SK-N-SH (cell line): ENCODE data around the gene OLFML2A. TPM values are rescaled to one million over a fixed set of nuclear protein-coding genes. Genes with fewer than 3 reads are reported as not detected.

ENCODE experiments used
- CTCF ChIA-PET: fragments of 300-600, 350-600 bp; formaldehyde crosslinking; extraction: SDS; loops from one replicate; lab custom pipeline; 2021; lab: Yijun Ruan, JAX
- POLR2A ChIA-PET: fragments of 350-600 bp; sonication (Branson Sonifier 250); formaldehyde crosslinking; extraction: SDS; loops from one replicate; lab custom pipeline; 2020; ENCODE audit warnings: antibody characterized with exemption, inconsistent platforms; lab: Yijun Ruan, JAX
- DNase-seq: peaks from one replicate; pipeline ENCODE4 v3.0.0; 2012
- H2AFZ ChIP-seq: fragments of 200-600 bp; sonication (generic); 2 replicates; pipeline ENCODE4 v1.8.1; 2016; ENCODE audit warnings: antibody characterized with exemption, mild to moderate bottlenecking, low read depth
- H3F3A ChIP-seq: fragments of 200-600 bp; sonication (generic); replicated peaks from 2 replicates; pipeline ENCODE3; 2016; ENCODE audit warnings: antibody characterized with exemption, mild to moderate bottlenecking; ENCODE audit not compliant: insufficient read depth
- H3K27ac ChIP-seq, 2 experiments: fragments of 200-500 bp in 1 of 2; fragments of 200-600 bp in 1 of 2; sonication (Bioruptor generic) in 1 of 2; sonication (generic), shearing (Covaris generic) in 1 of 2; 2 replicates each; pipeline versions ENCODE4 v1.5.1 to v1.6.1; 2014 to 2016; ENCODE audit warnings: low read depth in 2 of 2, inconsistent platforms in 1 of 2, low read length in 1 of 2, mild to moderate bottlenecking in 1 of 2, mixed read lengths in 1 of 2
- H3K27me3 ChIP-seq: fragments of 200-600 bp; sonication (generic), shearing (Covaris generic); 2 replicates; pipeline ENCODE4 v1.6.1; 2016; ENCODE audit warnings: mixed run types; ENCODE audit not compliant: insufficient read depth
- H3K36me3 ChIP-seq, 2 experiments: fragments of 200-500 bp in 1 of 2; fragments of 200-600 bp in 1 of 2; sonication (Bioruptor generic) in 1 of 2; sonication (generic) in 1 of 2; replicated peaks in 1 of 2; 2 replicates each; pipeline versions ENCODE3 to v1.5.1; 2014 to 2016; ENCODE audit warnings: low read length in 1 of 2, mild to moderate bottlenecking in 1 of 2; ENCODE audit not compliant: insufficient read depth in 2 of 2, control insufficient read depth in 1 of 2
- H3K4me1 ChIP-seq, 2 experiments: fragments of 200-500 bp in 1 of 2; fragments of 200-600 bp in 1 of 2; sonication (Bioruptor generic) in 1 of 2; sonication (generic), shearing (Covaris generic) in 1 of 2; 2 replicates each; pipeline versions ENCODE4 v1.5.1 to v1.6.1; 2014 to 2016; ENCODE audit warnings: low read depth in 1 of 2, low read length in 1 of 2, mixed run types in 1 of 2; ENCODE audit not compliant: insufficient read depth in 2 of 2, control insufficient read depth in 1 of 2
- H3K4me2 ChIP-seq: fragments of 200-600 bp; sonication (generic), shearing (Covaris generic); 2 replicates; pipeline ENCODE4 v1.6.1; 2017; ENCODE audit warnings: mixed run types
- H3K4me3 ChIP-seq, 2 experiments: fragments of 200-500 bp in 1 of 2; fragments of 200-600 bp in 1 of 2; sonication (Bioruptor generic) in 1 of 2; sonication (generic), shearing (Covaris generic) in 1 of 2; 2 replicates each; pipeline versions ENCODE4 v1.5.1 to v1.8.1; 2014 to 2016; ENCODE audit warnings: low read depth in 2 of 2, inconsistent platforms in 1 of 2, low read length in 1 of 2, mild to moderate bottlenecking in 1 of 2, mixed read lengths in 1 of 2, moderate library complexity in 1 of 2
- H3K79me2 ChIP-seq: fragments of 200-600 bp; sonication (generic); 2 replicates; pipeline ENCODE4 v1.8.1; 2017; ENCODE audit warnings: mild to moderate bottlenecking; ENCODE audit not compliant: insufficient read depth
- H3K9ac ChIP-seq: fragments of 200-600 bp; sonication (generic); 2 replicates; pipeline ENCODE4 v1.6.1; 2017; ENCODE audit warnings: mixed run types
- H3K9me2 ChIP-seq: fragments of 200-600 bp; sonication (generic); 2 replicates; pipeline ENCODE4 v1.6.1; 2017; ENCODE audit warnings: mixed run types
- H3K9me3 ChIP-seq: fragments of 200-600 bp; sonication (generic); 2 replicates; pipeline ENCODE4 v1.6.1; 2017; ENCODE audit warnings: mixed run types, mild to moderate bottlenecking, moderate library complexity
- H4K20me1 ChIP-seq: fragments of 200-600 bp; sonication (generic); 2 replicates; pipeline ENCODE4 v1.6.1; 2017; ENCODE audit warnings: mild to moderate bottlenecking, mixed run types; ENCODE audit not compliant: insufficient read depth
- ELF1 ChIP-seq: IDR thresholded peaks from 2 replicates; pipeline ENCODE4 v1.4.0; 2012
- FOXM1 ChIP-seq: IDR thresholded peaks from 2 replicates; pipeline ENCODE4 v1.4.0; 2012; ENCODE audit warnings: low read depth, mild to moderate bottlenecking
- GABPA ChIP-seq: IDR thresholded peaks from 2 replicates; pipeline ENCODE4 v1.4.0; 2012; ENCODE audit warnings: low read depth, mild to moderate bottlenecking
- MEF2A ChIP-seq: IDR thresholded peaks from 2 replicates; pipeline ENCODE4 v1.4.0; 2012; ENCODE audit warnings: low read depth, borderline replicate concordance
- MXI1 ChIP-seq: IDR thresholded peaks from 2 replicates; pipeline ENCODE4 v1.6.1; 2012; ENCODE audit warnings: mild to moderate bottlenecking, low read depth, low read length, improper control_type of control experiment
- NFIC ChIP-seq: IDR thresholded peaks from 2 replicates; pipeline ENCODE4 v1.4.0; 2012; ENCODE audit warnings: borderline replicate concordance
- POLR2AphosphoS5 ChIP-seq: IDR thresholded peaks from 2 replicates; pipeline ENCODE4 v1.6.1; 2012; ENCODE audit warnings: low read depth, low read length
- RAD21 ChIP-seq: IDR thresholded peaks from 2 replicates; pipeline ENCODE4 v1.6.1; 2012; ENCODE audit warnings: mild to moderate bottlenecking, low read length
- SIN3A ChIP-seq: IDR thresholded peaks from 2 replicates; pipeline ENCODE4 v1.6.1; 2012; ENCODE audit warnings: low read depth, mild to moderate bottlenecking, low read length, moderate library complexity, borderline replicate concordance
- SMC3 ChIP-seq: IDR thresholded peaks from 2 replicates; pipeline ENCODE4 v1.6.1; 2012; ENCODE audit warnings: low read depth, low read length, improper control_type of control experiment
- TCF12 ChIP-seq: IDR thresholded peaks from 2 replicates; pipeline ENCODE4 v1.4.0; 2012
- USF1 ChIP-seq: IDR thresholded peaks from 2 replicates; pipeline ENCODE4 v1.4.0; 2012; ENCODE audit warnings: low read depth, borderline replicate concordance
- WGBS: methylation state at CpG from one replicate; pipeline ENCODE4 v1.1.6; 2017; ENCODE audit warnings: low lambda C conversion rate; 5-methylcytosine and 5-hydroxymethylcytosine counted together
- polyA plus RNA-seq, 3 experiments: library from polyadenylated mRNA; depleted of rRNA; stranded (reverse); fragments of >200 nt; gene quantifications; 2 replicates each; pipeline ENCODE4 v1.2.3, GENCODE V29; 2012
- TF ChIP-seq, protein P1 (sequence below): fragments of 200-600 bp; sonication (generic); IDR thresholded peaks from 2 replicates; pipeline ENCODE4 v1.6.1; 2017; ENCODE audit warnings: antibody characterized with exemption, mild to moderate bottlenecking, moderate library complexity
- TF ChIP-seq, protein P2 (sequence below): IDR thresholded peaks from 2 replicates; pipeline ENCODE4 v1.4.0; 2012; ENCODE audit warnings: low read depth
- TF ChIP-seq, protein P3 (sequence below): fragments of 150-350 bp; IDR thresholded peaks from 2 replicates; pipeline ENCODE4 v1.6.1; 2016; ENCODE audit warnings: mild to moderate bottlenecking, low read depth, low read length

The OLFML2A gene
- polyA plus RNA-seq, 1 of the 3 experiments (the other 2 are of a cell fraction): 7.7 TPM

- DNase-seq: peak; percentile 55
- H3K36me3 ChIP-seq: no peaks in the 10 kb centered on the region
- H3K79me2 ChIP-seq: no peaks in the 10 kb centered on the region
- H3K4me3 ChIP-seq: no peak overlapping the region
- H3K4me1 ChIP-seq: peaks cover 0 to 25% of the 10 kb centered on the region in 2 experiments; a peak in 3 of 4 replicates
- H3K27me3 ChIP-seq: no peaks in the 10 kb centered on the region
- H3F3A ChIP-seq: peaks cover 24% of the 10 kb centered on the region
- H3K9ac ChIP-seq: no peak overlapping the region
- H3K4me2 ChIP-seq: no peak overlapping the region
- H3K9me2 ChIP-seq: no peaks in the 10 kb centered on the region
- CTCF ChIA-PET: interaction anchor here (0.7 to 3.6 kb wide), 4 partner anchors 9 to 44 kb away, joined by 3 to 20 read pairs (median 6); partner anchors contain the start of genes NR6A1 and WDR38
- TF ChIP-seq NFIC: no peak
- TF ChIP-seq, protein P1, sequence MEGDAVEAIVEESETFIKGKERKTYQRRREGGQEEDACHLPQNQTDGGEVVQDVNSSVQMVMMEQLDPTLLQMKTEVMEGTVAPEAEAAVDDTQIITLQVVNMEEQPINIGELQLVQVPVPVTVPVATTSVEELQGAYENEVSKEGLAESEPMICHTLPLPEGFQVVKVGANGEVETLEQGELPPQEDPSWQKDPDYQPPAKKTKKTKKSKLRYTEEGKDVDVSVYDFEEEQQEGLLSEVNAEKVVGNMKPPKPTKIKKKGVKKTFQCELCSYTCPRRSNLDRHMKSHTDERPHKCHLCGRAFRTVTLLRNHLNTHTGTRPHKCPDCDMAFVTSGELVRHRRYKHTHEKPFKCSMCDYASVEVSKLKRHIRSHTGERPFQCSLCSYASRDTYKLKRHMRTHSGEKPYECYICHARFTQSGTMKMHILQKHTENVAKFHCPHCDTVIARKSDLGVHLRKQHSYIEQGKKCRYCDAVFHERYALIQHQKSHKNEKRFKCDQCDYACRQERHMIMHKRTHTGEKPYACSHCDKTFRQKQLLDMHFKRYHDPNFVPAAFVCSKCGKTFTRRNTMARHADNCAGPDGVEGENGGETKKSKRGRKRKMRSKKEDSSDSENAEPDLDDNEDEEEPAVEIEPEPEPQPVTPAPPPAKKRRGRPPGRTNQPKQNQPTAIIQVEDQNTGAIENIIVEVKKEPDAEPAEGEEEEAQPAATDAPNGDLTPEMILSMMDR: no peak
- TF ChIP-seq MEF2A: no peak
- TF ChIP-seq, protein P2, sequence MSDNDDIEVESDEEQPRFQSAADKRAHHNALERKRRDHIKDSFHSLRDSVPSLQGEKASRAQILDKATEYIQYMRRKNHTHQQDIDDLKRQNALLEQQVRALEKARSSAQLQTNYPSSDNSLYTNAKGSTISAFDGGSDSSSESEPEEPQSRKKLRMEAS: no peak
- no peak for TF ChIP-seq TCF12
- TF ChIP-seq, protein P3, sequence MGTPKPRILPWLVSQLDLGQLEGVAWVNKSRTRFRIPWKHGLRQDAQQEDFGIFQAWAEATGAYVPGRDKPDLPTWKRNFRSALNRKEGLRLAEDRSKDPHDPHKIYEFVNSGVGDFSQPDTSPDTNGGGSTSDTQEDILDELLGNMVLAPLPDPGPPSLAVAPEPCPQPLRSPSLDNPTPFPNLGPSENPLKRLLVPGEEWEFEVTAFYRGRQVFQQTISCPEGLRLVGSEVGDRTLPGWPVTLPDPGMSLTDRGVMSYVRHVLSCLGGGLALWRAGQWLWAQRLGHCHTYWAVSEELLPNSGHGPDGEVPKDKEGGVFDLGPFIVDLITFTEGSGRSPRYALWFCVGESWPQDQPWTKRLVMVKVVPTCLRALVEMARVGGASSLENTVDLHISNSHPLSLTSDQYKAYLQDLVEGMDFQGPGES: no peak
- no peak for TF ChIP-seq USF1
- no peak for TF ChIP-seq FOXM1
- no peak for TF ChIP-seq POLR2AphosphoS5
- no peak for TF ChIP-seq ELF1
- no peak for TF ChIP-seq SIN3A
- no peak for TF ChIP-seq MXI1
- TF ChIP-seq SMC3: no peak
- TF ChIP-seq GABPA: no peak
- TF ChIP-seq RAD21: no peak
- no peak overlapping the region for H2AFZ ChIP-seq
- H4K20me1 ChIP-seq: no peaks in the 10 kb centered on the region
- POLR2A ChIA-PET: no interaction called here
- no peaks in the 10 kb centered on the region for H3K9me3 ChIP-seq
- no peak overlapping the region for H3K27ac ChIP-seq
- 97% methylated on average over 6 of the region's 6 CpGs for WGBS
Measured at GRCh38 chr9:124809211-124809610, 32.3 kb downstream of the OLFML2A start.
